Natural killer cell treated with Interleukin-12 subunit alpha and Interleukin-12 subunit beta and Interleukin-15 and Interleukin-18, amount 100 ng/mL, for 72 hours (primary cell): ENCODE measurements around the gene PHLPP1. TPM values are rescaled to one million over a fixed set of nuclear protein-coding genes. Genes with fewer than 3 reads are reported as not detected.
"Not testable (repeated sequence)": the region's sequence is repeated elsewhere in the genome, so short reads cannot be mapped to it uniquely, and the experiment has no call there.

Experiments
- ATAC-seq, 2 donors: fragments of 150-1000 bp; cut with Tn5 transposase in 1 of 2; sonication (Bioruptor Pico), chemical (Tn5 transposase) in 1 of 2; 2 replicates each; pipeline ENCODE4 v1.10.0; 2021
- DNase-seq: peaks from one replicate; pipeline ENCODE4 v3.0.0; 2022; ENCODE audit warnings: low spot score
- H3K27ac Mint-ChIP-seq, 2 donors: 1 replicate in 1 of 2; 2 replicates in 1 of 2; pipeline ENCODE4 v1.8.0; 2022; ENCODE audit warnings: mixed read lengths in 2 of 2, mild to moderate bottlenecking in 1 of 2, moderate library complexity in 1 of 2
- H3K27me3 Mint-ChIP-seq, 2 donors: 1 replicate in 1 of 2; 2 replicates in 1 of 2; pipeline ENCODE4 v1.8.0; 2022; ENCODE audit warnings: mixed read lengths in 2 of 2
- H3K36me3 Mint-ChIP-seq: one replicate; pipeline ENCODE4 v1.8.0; 2022; ENCODE audit warnings: mixed read lengths
- H3K4me1 Mint-ChIP-seq, 2 donors: 1 replicate in 1 of 2; 2 replicates in 1 of 2; pipeline ENCODE4 v1.8.0; 2022; ENCODE audit warnings: low read depth in 2 of 2, mixed read lengths in 2 of 2, mild to moderate bottlenecking in 1 of 2
- H3K4me3 Mint-ChIP-seq: one replicate; pipeline ENCODE4 v1.8.0; 2022; ENCODE audit warnings: mixed read lengths
- H3K9me3 Mint-ChIP-seq: 2 replicates; pipeline ENCODE4 v1.8.0; 2022; ENCODE audit warnings: mixed read lengths
- total RNA-seq, 2 donors: library from RNA; stranded (reverse); gene quantifications; one replicate each; pipeline ENCODE4 v1.2.3, GENCODE V29; 2022

The PHLPP1 gene
- total RNA-seq, 2 donors from 2014 or later: 8.3 to 12.7 TPM

DNA sequence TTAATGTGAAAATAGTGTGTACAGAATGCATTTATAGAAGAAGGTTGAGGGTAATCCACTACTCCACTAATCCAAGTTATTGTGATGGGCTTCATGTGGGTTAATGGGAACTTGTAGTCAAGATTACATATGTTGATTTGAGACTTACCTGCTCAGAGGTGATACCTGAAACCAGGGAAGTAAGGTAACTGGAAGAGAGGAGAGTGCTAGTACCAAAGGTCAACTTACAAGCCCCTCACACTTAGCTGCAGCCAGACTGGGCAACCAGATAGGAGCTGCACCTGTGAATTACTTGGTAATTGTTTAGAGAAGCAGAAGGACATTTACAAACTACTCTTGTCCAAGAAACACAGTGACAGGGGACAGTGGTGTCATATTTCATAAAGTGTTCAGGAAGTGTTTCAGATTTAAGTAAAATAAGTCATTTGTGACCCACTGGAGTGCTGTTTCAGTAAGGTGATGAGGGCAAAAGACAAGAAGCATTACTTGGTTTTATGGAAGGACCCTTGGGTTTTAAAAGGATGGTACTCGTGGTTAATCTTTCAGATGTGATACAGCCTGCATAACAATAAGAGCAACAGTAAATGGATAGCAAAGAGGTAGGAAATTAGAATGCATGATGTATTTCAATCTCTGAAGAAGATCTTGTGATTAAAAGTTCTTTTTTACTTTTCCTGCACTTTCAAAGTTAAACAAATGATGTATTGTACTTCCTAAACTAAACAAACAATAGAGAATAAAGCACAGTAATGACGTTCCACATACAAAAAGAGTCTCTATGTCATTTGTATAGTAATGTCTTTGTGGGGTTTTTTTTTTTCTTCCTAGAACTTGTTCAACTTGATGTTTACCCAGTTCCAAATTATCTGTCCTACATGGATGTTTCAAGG lies 189.3 kb downstream of the PHLPP1 start:
- H3K36me3 Mint-ChIP-seq: no peaks in the 10 kb centered on the region
- ATAC-seq (no peak), DNase-seq (no peak)
- no peaks in the 10 kb centered on the region for H3K9me3 Mint-ChIP-seq
- H3K27ac Mint-ChIP-seq: no peak overlapping the region
- H3K4me1 Mint-ChIP-seq: no peaks in the 10 kb centered on the region
- no peaks in the 10 kb centered on the region for H3K27me3 Mint-ChIP-seq
- H3K4me3 Mint-ChIP-seq: no peak overlapping the region

DNA sequence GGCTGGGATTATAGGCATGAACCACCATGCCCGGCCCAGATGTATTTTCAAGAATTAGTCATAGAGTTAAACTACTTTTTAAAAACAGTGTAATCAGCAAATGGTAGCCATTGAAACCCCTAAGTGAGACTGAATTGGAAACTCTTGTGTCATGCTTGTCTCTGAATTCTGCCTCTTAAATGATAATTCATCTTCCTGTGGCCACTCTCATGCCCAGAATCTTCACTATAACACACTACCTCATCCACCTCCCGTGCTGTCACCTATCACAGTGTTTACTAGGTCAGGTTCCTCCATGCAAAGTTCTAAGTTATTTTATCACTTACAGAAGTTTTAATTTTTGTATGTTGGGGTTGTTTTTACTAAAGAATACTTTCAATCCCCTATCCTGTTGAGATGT lies 197.5 kb downstream of the PHLPP1 start:
- Mint-ChIP-seq H3K27me3 (no peaks in the 10 kb centered on the region), H3K4me3 (no peak overlapping the region), H3K36me3 (no peaks in the 10 kb centered on the region), H3K4me1 (no peaks in the 10 kb centered on the region), H3K9me3 (no peaks in the 10 kb centered on the region), H3K27ac (no peak overlapping the region)
- ATAC-seq: no peak
- DNase-seq: no peak

DNA sequence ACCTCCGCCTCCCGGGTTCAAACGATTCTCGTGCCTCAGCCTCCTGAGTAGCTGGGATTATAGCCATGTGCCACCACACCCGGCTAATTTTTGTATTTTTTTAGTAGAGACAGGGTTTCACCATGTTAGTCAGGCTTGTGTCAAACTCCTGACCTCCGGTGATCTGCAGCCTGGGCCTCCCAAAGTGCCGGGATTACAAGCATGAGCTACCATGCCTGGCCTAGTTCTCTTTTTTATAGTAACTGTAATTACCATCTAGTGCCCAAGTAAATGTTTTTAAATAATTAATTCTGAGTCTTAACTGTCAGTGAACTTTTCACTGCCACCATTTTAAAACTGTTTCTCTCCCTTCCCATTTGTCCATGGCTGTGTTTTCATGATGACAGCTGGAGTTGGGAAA lies 198.5 kb downstream of the PHLPP1 start:
- not testable (repeated sequence) for DNase-seq, H3K36me3 Mint-ChIP-seq, H3K27ac Mint-ChIP-seq, ATAC-seq, H3K9me3 Mint-ChIP-seq, H3K4me3 Mint-ChIP-seq, H3K4me1 Mint-ChIP-seq, H3K27me3 Mint-ChIP-seq

DNA sequence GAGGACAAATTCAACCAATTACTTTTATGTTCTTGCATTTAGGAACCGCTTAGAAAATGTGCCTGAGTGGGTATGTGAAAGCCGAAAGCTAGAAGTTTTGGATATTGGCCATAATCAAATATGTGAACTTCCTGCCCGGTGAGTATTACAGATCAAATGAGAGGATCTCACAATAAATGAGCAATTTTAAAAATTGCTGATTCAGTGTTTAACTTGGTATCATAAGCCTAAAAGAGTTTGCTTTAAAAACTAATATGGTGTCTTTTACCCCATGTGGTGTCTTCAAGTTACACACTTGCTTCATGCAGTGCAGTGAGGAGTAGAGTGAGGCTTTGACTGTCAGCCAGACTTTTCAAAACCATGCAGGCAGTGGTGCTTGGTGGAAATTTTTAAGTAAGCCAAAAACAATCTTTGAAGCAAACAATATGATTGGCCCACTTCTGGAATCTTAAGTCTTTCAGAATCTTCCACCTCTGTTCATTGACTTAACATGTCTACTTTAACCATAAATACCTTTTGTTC lies 199.6 kb downstream of the PHLPP1 start:
- no peak for ATAC-seq
- Mint-ChIP-seq H3K36me3 (no peaks in the 10 kb centered on the region), H3K9me3 (no peaks in the 10 kb centered on the region)

DNA sequence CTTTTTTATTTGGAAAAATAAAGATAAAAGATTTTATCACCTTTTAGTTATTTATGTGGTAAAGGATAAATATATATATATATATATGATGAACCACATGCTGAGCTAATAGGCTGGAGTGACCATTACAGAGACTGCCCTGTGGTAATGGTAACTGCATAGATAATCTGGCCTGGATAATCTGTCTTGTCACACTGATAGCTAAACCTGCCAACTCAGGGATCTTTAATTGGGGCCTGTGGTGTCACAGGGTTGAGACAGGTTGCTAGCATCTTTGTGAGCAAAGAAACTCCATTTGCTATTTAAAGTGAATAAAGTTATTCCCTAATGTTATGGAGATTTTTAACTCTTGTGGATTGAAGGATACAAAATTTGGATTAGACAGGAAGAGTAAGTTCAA lies 203.0 kb downstream of the PHLPP1 start:
- DNase-seq (no peak), ATAC-seq (no peak)
- no peak overlapping the region for H3K27ac Mint-ChIP-seq
- H3K27me3 Mint-ChIP-seq: no peaks in the 10 kb centered on the region
- no peak overlapping the region for H3K4me3 Mint-ChIP-seq
- H3K9me3 Mint-ChIP-seq: no peaks in the 10 kb centered on the region
- no peaks in the 10 kb centered on the region for H3K4me1 Mint-ChIP-seq
- H3K36me3 Mint-ChIP-seq: no peaks in the 10 kb centered on the region

More for the DNA sequence above, 199.6 kb downstream of the PHLPP1 start:
- Mint-ChIP-seq H3K4me3 (no peak overlapping the region), H3K27ac (no peak overlapping the region), H3K27me3 (no peaks in the 10 kb centered on the region), H3K4me1 (no peaks in the 10 kb centered on the region)
- DNase-seq: no peak

DNA sequence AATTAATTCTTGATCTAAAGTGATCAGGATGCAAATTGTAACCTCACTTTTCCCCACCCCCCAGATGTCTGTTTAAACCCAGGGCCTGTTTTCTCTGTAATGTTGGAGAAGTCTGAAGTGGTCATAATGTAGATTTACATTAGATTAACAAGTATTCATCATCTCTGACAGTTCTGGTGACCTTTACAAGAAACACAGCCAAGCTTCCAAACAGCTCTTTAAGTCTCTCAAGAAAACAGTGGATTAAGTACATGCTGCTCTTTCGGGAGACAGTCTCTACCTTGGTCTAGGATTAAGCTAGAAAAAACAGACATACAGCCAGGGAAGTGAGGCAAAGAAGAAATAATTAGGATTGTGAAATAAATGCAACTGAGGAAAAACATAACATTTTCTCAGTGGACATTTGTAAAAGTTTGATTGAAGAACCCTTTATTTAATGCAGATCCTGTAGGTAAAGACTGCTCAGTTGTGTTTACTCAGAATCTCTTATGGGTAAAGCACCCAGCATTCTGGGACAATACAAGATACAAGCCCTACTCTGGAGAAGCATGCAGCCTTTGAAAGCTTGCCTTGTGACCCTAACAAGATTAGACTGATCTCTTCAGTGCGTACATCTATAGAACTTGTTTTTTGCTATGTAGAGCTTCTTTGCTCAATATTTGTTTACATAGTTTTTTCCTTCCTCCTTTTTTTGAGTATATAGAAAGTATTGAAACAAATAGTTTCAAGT lies 203.9 kb downstream of the PHLPP1 start:
- H3K4me3 Mint-ChIP-seq: no peak overlapping the region
- H3K9me3 Mint-ChIP-seq: no peaks in the 10 kb centered on the region
- H3K36me3 Mint-ChIP-seq: no peaks in the 10 kb centered on the region
- no peaks in the 10 kb centered on the region for H3K27me3 Mint-ChIP-seq
- H3K4me1 Mint-ChIP-seq: no peaks in the 10 kb centered on the region
- no peak for DNase-seq
- no peak for ATAC-seq
- no peak overlapping the region for H3K27ac Mint-ChIP-seq

DNA sequence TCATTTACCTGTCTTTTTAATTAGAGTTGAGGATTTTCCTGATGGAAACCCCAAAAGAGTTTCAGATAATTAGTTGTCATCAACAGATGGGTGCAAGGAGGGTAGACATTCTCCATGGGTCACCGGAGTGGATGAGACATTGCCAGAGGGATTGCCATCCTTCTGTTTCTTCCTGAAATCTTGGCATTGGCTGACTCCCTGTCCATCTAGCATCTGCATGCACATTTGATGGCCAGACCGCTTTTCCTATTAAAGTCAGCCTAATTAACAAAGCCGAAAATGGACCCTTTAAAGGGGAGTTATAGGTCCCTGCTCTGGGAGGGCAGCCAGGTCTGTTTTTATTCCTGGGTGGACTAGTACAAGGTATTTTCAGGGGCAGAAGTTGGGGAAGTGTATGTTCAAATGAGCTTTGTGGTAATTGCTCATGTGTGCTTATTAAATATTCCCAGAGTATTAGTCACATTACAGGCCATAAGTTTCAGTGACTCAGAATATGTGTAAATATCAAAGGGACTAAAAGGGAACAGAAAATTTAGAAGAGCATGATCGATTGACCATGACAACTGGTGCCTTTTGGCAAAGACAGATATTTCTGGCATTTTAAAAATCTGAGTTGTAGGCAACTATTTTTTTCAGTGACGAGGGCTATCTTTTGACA lies 209.8 kb downstream of the PHLPP1 start:
- ATAC-seq (no peak), DNase-seq (no peak)
- no peaks in the 10 kb centered on the region for H3K9me3 Mint-ChIP-seq
- no peak overlapping the region for H3K27ac Mint-ChIP-seq
- H3K27me3 Mint-ChIP-seq: no peaks in the 10 kb centered on the region
- H3K4me3 Mint-ChIP-seq: no peak overlapping the region
- H3K36me3 Mint-ChIP-seq: no peaks in the 10 kb centered on the region
- no peaks in the 10 kb centered on the region for H3K4me1 Mint-ChIP-seq

DNA sequence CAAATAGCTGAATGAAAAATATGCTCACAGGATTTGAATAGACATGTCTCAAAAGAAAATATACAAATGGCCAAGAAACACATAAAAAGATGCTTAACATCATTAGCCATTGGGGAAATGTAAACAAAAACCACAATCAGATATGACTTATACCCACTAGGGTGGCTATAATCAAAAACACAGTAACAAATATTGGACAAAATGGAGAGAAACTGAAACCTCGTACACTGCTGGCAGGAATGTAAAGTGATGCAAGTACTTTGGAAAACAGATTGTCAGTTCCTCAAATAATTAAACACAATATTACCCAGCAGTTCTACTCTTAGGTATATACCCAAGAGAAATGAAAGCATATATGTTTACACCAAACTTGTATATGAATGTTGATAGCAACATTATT lies 213.0 kb downstream of the PHLPP1 start:
- peaks cover 19% of the 10 kb centered on the region for H3K36me3 Mint-ChIP-seq

DNA sequence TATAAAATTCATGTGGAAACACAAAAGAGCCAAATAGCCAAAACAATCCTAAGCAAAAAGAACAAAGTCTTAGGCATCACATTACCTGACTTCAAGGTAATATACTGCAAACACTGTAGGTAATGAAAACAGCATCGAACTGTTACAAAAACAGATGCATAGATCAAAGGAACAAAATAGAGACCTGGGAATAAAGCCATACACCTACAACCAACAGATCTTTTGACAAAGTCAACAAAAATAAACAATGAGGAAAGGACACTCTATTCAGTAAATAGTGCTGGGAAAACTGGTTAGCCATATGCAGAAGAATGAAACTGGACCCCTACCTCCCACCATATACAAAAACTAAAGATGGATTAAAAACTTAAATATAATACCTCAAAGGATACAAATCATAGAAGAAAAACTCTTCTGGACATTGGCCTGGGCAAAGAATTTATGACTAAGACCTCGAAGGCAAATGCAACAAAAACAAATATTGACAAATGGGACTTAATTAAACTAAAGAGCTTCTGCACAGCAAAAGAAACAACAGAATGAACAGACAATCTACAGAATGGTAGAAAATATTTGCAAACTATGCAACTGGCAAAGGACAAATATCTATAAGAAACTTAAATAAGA lies 218.0 kb downstream of the PHLPP1 start:
- ATAC-seq: no peak
- Mint-ChIP-seq H3K36me3 (peaks cover 19% of the 10 kb centered on the region), H3K27ac (no peak overlapping the region), H3K4me1 (no peaks in the 10 kb centered on the region), H3K9me3 (peaks cover 4% of the 10 kb centered on the region), H3K27me3 (no peaks in the 10 kb centered on the region), H3K4me3 (no peak overlapping the region)
- no peak for DNase-seq

More for the DNA sequence above, 213.0 kb downstream of the PHLPP1 start:
- Mint-ChIP-seq H3K27me3 (no peaks in the 10 kb centered on the region), H3K4me3 (no peak overlapping the region), H3K4me1 (no peaks in the 10 kb centered on the region), H3K27ac (no peak overlapping the region), H3K9me3 (peaks cover 4% of the 10 kb centered on the region)
- DNase-seq (no peak), ATAC-seq (no peak)

DNA sequence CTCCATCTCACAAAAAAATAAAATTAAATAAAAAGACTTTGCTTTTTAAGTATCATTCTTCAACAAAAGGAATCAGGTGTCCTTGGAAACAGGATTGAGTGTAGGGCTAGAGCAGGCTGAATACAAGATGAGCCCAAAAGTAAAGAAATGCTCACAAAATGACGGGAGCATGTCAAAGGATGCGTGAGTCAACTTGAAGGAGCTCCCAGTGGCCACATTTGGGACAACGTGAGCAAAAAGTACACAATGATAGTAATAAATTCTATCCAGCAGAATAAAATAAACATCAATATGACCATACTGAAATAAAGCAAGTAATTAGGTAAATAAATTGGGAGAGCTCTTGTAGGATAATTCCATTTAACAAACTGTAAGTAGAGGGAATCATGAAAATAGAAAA lies 220.7 kb downstream of the PHLPP1 start:
- Mint-ChIP-seq H3K27me3 (no peaks in the 10 kb centered on the region), H3K27ac (no peak overlapping the region), H3K9me3 (peaks cover 4% of the 10 kb centered on the region), H3K4me1 (no peaks in the 10 kb centered on the region), H3K4me3 (no peak overlapping the region), H3K36me3 (peaks cover 18% of the 10 kb centered on the region)
- ATAC-seq (no peak), DNase-seq (no peak)

DNA sequence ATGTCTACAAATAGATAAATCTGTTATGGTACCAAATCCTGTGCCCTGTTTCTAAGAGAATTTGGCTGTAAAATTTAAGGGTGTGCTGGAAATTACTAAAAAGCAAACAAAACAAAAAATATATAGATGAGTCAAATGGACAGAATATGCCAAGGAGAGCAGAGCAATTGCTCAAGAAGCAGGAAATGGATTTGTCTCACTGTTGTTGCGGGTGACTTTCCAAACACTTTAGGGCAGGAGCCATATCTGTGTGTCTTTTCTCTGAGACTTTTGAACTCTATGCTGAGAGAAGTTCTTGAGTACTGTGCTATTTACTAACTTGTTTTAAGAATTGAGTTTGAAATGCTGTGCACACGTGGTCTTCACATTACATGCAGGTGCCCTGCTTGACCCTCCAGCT lies 221.7 kb downstream of the PHLPP1 start:
- Mint-ChIP-seq H3K36me3 (peaks cover 8% of the 10 kb centered on the region), H3K27ac (no peak overlapping the region), H3K4me1 (no peaks in the 10 kb centered on the region), H3K4me3 (no peak overlapping the region), H3K27me3 (no peaks in the 10 kb centered on the region), H3K9me3 (peaks cover 4% of the 10 kb centered on the region)
- ATAC-seq: no peak
- DNase-seq: no peak

DNA sequence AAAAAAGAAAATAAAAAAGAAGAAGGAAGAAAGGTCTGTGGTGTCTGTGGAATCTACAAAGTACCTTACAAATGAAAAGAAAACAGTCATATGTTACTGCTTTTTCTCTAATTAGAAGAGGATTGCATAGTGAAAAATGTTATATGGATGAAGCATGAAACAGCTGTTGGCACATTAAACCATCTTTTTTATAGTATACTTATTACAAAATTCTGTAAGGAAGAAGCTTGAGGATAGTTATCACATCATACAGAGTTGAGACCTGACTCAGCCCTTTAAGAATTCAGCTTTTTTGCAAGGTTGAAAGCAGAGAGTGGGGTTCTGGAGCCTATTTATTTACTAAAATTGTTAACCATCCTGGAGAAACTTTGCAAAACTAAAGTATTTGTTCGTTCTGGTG lies 222.7 kb downstream of the PHLPP1 start:
- H3K27me3 Mint-ChIP-seq: no peaks in the 10 kb centered on the region
- DNase-seq: no peak
- H3K9me3 Mint-ChIP-seq: no peaks in the 10 kb centered on the region
- no peaks in the 10 kb centered on the region for H3K4me1 Mint-ChIP-seq
- H3K36me3 Mint-ChIP-seq: no peaks in the 10 kb centered on the region
- H3K4me3 Mint-ChIP-seq: no peak overlapping the region
- no peak for ATAC-seq
- no peak overlapping the region for H3K27ac Mint-ChIP-seq

DNA sequence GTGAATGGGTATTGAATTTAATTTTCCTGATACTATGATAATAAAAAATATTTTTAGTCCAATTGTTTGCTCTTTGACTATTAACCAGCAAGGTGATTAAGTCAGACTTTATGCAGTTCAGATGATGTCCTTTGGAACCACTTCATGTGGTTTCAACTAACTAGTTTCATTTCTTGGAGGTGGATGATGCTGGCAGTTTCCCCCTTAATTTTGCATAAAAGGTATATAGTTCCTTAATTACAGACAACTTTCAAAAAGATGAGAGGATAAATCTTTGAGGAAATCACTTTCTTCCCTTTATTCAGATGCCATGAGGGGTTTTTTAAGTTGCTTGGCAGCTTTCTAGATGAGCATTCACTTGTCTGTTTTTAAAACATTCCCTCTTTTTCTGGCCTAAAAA lies 223.1 kb downstream of the PHLPP1 start:
- DNase-seq (no peak), ATAC-seq (no peak)
- no peaks in the 10 kb centered on the region for H3K9me3 Mint-ChIP-seq
- no peaks in the 10 kb centered on the region for H3K4me1 Mint-ChIP-seq
- no peak overlapping the region for H3K4me3 Mint-ChIP-seq
- no peaks in the 10 kb centered on the region for H3K36me3 Mint-ChIP-seq
- H3K27me3 Mint-ChIP-seq: no peaks in the 10 kb centered on the region
- H3K27ac Mint-ChIP-seq: no peak overlapping the region
